ENCODE results near the gene FKBP10.

DNA sequence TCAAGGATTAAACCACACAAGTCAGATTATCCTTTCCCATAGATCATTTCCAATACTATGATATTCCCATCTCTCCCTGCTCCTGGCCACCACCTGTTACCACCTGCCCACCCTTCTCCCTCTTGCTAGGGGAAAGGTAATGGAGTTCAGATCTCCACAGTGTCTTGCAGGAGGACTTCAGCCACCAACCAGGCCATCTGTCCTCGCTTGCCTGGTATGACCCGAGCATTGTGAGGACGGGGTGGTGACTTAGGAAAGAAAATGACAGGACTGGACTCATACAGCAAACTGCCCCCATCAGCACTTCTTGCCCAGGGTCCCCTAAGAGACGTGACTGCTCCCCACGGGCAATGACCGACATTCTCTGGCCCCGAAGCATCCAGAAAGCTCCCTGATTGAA lies 10.8 kb downstream of the FKBP10 start:
- TF ChIP-seq, protein P1, sequence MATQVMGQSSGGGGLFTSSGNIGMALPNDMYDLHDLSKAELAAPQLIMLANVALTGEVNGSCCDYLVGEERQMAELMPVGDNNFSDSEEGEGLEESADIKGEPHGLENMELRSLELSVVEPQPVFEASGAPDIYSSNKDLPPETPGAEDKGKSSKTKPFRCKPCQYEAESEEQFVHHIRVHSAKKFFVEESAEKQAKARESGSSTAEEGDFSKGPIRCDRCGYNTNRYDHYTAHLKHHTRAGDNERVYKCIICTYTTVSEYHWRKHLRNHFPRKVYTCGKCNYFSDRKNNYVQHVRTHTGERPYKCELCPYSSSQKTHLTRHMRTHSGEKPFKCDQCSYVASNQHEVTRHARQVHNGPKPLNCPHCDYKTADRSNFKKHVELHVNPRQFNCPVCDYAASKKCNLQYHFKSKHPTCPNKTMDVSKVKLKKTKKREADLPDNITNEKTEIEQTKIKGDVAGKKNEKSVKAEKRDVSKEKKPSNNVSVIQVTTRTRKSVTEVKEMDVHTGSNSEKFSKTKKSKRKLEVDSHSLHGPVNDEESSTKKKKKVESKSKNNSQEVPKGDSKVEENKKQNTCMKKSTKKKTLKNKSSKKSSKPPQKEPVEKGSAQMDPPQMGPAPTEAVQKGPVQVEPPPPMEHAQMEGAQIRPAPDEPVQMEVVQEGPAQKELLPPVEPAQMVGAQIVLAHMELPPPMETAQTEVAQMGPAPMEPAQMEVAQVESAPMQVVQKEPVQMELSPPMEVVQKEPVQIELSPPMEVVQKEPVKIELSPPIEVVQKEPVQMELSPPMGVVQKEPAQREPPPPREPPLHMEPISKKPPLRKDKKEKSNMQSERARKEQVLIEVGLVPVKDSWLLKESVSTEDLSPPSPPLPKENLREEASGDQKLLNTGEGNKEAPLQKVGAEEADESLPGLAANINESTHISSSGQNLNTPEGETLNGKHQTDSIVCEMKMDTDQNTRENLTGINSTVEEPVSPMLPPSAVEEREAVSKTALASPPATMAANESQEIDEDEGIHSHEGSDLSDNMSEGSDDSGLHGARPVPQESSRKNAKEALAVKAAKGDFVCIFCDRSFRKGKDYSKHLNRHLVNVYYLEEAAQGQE (IDR thresholded peaks at IDR 0.05; ENCODE audit: insufficient replicate concordance, low read depth) = no peak
- TF ChIP-seq CTCF (IDR thresholded peaks at IDR 0.05; ENCODE audit: insufficient read depth, low read length) (no peak), SPI1 (IDR thresholded peaks at IDR 0.05; ENCODE audit: borderline replicate concordance, low read depth) (no peak), POLR2AphosphoS5 (IDR thresholded peaks at IDR 0.05; ENCODE audit: low read depth) (no peak)
